Breast epithelium (tissue), 4 donors: ENCODE data around the gene AGBL1. TPM values are rescaled to one million over a fixed set of nuclear protein-coding genes. Genes with fewer than 3 reads are reported as not detected.

ENCODE experiments used
- DNase-seq, 2 donors: peaks; one replicate each; pipeline ENCODE4 v3.0.0-alpha.2; 2019; ENCODE audit warnings: low spot score in 2 of 2
- H3K27ac ChIP-seq, 2 donors: fragments of 200-600 bp; sonication (generic) in 1 of 2; one replicate each; pipeline ENCODE4 v1.5.1; 2016 to 2019; ENCODE audit warnings: mild to moderate bottlenecking in 1 of 2
- H3K27me3 ChIP-seq, 2 donors: fragments of 200-600 bp; sonication (generic) in 1 of 2; one replicate each; pipeline versions ENCODE4 v1.5.1 to v1.6.0; 2017 to 2019; ENCODE audit warnings: control low read depth in 1 of 2, mild to moderate bottlenecking in 1 of 2
- H3K36me3 ChIP-seq: fragments of 200-600 bp; one replicate; pipeline ENCODE4 v1.5.1; 2019
- H3K4me1 ChIP-seq, 2 donors: fragments of 200-600 bp; sonication (generic); one replicate each; pipeline ENCODE4 v1.5.1; 2016 to 2019; ENCODE audit warnings: control low read depth in 1 of 2
- H3K4me3 ChIP-seq, 3 donors: fragments of 200-600 bp; sonication (generic); 1 replicate in 2 of 3; 2 replicates in 1 of 3; pipeline ENCODE4 v1.5.1; 2016 to 2019; ENCODE audit warnings: mild to moderate bottlenecking in 3 of 3, moderate library complexity in 2 of 3
- H3K9me3 ChIP-seq, 2 donors: fragments of 200-600 bp; sonication (generic) in 1 of 2; one replicate each; pipeline ENCODE4 v1.5.1; 2016 to 2019; ENCODE audit warnings: control low read depth in 1 of 2
- POLR2A ChIP-seq: fragments of 450-650 bp; IDR thresholded peaks from one replicate; pipeline ENCODE4 v1.6.1; 2016; ENCODE audit warnings: antibody characterized with exemption, mild to moderate bottlenecking, moderate library complexity
- POLR2AphosphoS5 ChIP-seq, 3 donors: sonication (generic); formaldehyde crosslinking; IDR thresholded peaks; one replicate each; pipeline ENCODE4 v1.6.1; 2017; ENCODE audit warnings: antibody characterized with exemption in 3 of 3
- intact Hi-C: fragments of 100-400 bp; cut with DNase I; formaldehyde crosslinking; loops from one replicate; pipeline ENCODE4 v1.15.1; 2023; ENCODE audit warnings: low total_unique reads
- total RNA-seq, 3 donors: library from RNA; depleted of rRNA; stranded (reverse); fragments of >200 nt; gene quantifications; one replicate each; pipeline ENCODE4 v1.1.0, GENCODE V29; 2016
- TF ChIP-seq, protein P1 (sequence below), 3 donors: fragments of 450-650 bp; IDR thresholded peaks; one replicate each; pipeline ENCODE4 v1.5.1; 2016 to 2017; ENCODE audit warnings: antibody characterized with exemption in 3 of 3, mild to moderate bottlenecking in 3 of 3, moderate library complexity in 3 of 3

AGBL1 gene
- total RNA-seq, 3 donors from 2014 or later: not detected

DNA sequence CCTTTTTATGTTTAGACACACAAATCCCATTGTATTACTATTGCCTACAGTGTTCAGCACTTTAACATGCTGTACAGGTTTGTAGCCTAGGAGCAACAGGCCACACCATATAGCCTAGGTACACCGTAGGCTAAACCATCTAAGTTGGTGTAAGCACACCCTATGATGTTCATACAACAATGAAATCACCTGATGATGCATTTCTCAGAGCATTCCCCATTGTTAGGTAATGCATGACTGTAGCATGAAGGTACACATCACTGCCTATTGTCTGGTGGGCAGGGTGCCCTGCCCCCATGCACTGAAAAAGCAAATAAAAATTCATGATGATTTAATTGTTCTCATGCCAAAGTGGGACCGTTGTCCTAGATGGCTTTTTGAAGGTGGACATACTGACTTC lies 183.6 kb downstream of the AGBL1 start:
- intact Hi-C loops: no loop called here
- Histone ChIP-seq H3K36me3 (no peaks in the 10 kb centered on the region), H3K4me1 (no peaks in the 10 kb centered on the region), H3K4me3 (no peak overlapping the region), H3K27ac (no peak overlapping the region), H3K27me3 (no peaks in the 10 kb centered on the region), H3K9me3 (no peaks in the 10 kb centered on the region)
- DNase-seq: no peak
- TF ChIP-seq, protein P1, sequence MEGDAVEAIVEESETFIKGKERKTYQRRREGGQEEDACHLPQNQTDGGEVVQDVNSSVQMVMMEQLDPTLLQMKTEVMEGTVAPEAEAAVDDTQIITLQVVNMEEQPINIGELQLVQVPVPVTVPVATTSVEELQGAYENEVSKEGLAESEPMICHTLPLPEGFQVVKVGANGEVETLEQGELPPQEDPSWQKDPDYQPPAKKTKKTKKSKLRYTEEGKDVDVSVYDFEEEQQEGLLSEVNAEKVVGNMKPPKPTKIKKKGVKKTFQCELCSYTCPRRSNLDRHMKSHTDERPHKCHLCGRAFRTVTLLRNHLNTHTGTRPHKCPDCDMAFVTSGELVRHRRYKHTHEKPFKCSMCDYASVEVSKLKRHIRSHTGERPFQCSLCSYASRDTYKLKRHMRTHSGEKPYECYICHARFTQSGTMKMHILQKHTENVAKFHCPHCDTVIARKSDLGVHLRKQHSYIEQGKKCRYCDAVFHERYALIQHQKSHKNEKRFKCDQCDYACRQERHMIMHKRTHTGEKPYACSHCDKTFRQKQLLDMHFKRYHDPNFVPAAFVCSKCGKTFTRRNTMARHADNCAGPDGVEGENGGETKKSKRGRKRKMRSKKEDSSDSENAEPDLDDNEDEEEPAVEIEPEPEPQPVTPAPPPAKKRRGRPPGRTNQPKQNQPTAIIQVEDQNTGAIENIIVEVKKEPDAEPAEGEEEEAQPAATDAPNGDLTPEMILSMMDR (IDR thresholded peaks at IDR 0.05): no peak

DNA sequence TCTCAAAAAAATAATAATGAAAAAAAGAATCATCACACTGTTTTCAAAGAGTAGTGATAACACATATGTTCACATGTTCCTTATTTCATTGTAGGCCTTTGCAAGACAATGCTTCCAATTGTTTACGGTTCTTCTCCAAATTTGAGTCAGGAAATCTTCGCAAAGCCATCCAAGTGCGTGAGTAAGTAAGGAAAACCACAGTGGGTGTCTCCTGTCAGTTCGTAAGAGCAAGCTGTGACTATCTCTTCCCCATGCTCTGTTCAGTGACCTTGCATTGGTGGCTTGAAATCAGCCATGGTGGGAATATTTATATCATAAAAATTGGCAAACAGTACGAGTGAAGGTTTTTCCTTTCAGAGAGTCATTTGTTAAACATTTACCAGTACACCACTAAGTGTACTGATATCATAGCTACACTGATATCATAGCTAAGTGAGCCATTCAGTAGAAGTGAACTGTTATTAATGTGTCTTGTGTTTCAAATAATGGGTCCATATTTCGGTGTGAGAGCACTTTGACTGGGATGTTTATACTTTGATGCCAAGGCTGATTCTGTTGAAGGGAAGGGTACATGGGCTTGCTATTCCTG lies 187.3 kb downstream of the AGBL1 start:
- H3K4me3 ChIP-seq: no peak overlapping the region
- intact Hi-C loops: no loop called here

DNA sequence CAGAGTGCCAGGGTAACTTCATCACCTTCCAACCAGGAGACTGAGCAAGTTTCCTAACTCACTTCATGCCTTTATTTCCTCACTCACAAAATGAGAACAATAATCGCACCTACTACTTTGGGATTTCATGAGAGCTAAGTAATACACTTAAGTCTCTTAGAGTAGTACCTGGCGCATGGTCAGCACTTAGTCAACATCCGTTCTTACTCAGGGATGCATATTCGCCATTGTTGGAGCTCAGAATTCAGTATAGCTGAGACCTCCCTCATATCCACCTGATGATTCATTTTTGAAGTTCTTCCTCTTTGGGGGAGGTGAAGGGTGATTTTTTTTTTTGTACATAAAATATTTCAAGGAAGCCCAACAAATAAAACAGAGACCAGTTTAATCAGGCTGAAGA lies 188.2 kb downstream of the AGBL1 start:
- TF ChIP-seq POLR2A: no peak
- TF ChIP-seq, protein P1 (IDR thresholded peaks at IDR 0.05): no peak
- no peak for TF ChIP-seq POLR2AphosphoS5 (IDR thresholded peaks at IDR 0.05)
- Histone ChIP-seq H3K27me3 (peaks cover 0 to 2% of the 10 kb centered on the region in 2 donors), H3K4me3 (no peak overlapping the region), H3K4me1 (no peaks in the 10 kb centered on the region), H3K9me3 (no peaks in the 10 kb centered on the region), H3K27ac (no peak overlapping the region), H3K36me3 (no peaks in the 10 kb centered on the region)
- intact Hi-C loops: no loop called here
- no peak for DNase-seq

More for the DNA sequence above, 187.3 kb downstream of the AGBL1 start:
- no peak overlapping the region for H3K27ac ChIP-seq
- no peaks in the 10 kb centered on the region for H3K9me3 ChIP-seq
- peaks cover 0 to 2% of the 10 kb centered on the region in 2 donors for H3K27me3 ChIP-seq
- TF ChIP-seq POLR2AphosphoS5 (IDR thresholded peaks at IDR 0.05) (no peak), POLR2A (no peak)
- TF ChIP-seq, protein P1 (IDR thresholded peaks at IDR 0.05): no peak
- no peaks in the 10 kb centered on the region for H3K36me3 ChIP-seq
- no peaks in the 10 kb centered on the region for H3K4me1 ChIP-seq
- DNase-seq: no peak

DNA sequence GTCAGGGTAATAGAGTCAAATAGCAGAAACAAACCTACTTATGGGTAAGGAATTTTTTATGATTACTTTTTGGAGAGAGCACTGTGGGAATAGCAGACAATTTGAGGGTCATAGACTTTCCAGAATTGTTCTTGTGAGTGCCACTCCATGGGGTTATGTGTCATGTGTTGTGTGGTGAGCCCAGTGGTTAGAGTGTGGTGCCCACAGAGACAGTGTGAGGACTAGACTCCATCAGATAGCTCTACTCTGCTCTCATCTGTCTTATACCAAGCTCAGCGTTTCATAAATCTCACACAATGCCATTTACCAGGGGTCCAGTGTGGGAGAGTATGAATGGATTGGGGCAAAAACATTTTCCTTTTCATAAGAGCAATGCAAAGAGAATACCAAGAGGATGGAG lies 188.9 kb downstream of the AGBL1 start:
- no peak overlapping the region for H3K27ac ChIP-seq
- DNase-seq: no peak
- H3K9me3 ChIP-seq: no peaks in the 10 kb centered on the region
- intact Hi-C loops: no loop called here
- H3K27me3 ChIP-seq: peaks cover 0 to 2% of the 10 kb centered on the region in 2 donors
- TF ChIP-seq, protein P1 (IDR thresholded peaks at IDR 0.05): no peak
- TF ChIP-seq POLR2A (no peak), POLR2AphosphoS5 (IDR thresholded peaks at IDR 0.05) (no peak)
- H3K4me1 ChIP-seq: no peaks in the 10 kb centered on the region
- H3K36me3 ChIP-seq: no peaks in the 10 kb centered on the region
- H3K4me3 ChIP-seq: no peak overlapping the region

DNA sequence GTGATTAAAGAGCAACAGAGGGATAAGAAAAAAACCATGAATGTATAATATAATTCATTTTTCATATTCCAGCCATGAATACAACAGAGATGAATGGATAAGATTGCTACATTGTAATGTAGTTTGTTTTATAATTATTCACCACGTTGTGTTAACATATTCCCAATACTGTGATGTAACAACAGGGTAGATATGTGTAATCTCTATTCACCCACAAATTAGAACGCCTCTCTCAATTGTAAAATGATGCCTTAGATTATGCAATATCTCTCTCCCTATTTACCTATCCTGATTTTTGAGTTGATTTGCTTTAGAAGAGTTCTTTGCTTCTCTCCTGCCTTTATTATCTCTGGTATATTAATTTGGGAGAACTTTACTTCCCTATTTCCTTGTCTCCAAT lies 193.6 kb downstream of the AGBL1 start:
- H3K9me3 ChIP-seq: no peaks in the 10 kb centered on the region
- peaks cover 0 to 2% of the 10 kb centered on the region in 2 donors for H3K27me3 ChIP-seq
- TF ChIP-seq, protein P1 (IDR thresholded peaks at IDR 0.05): no peak
- TF ChIP-seq POLR2A: no peak
- H3K4me3 ChIP-seq: no peak overlapping the region
- H3K27ac ChIP-seq: no peak overlapping the region
- H3K4me1 ChIP-seq: no peaks in the 10 kb centered on the region
- H3K36me3 ChIP-seq: no peaks in the 10 kb centered on the region
- intact Hi-C loops: no loop called here
- no peak for DNase-seq
